GM12878 (cell line): ENCODE measurements around the gene C2. TPM values are rescaled to one million over a fixed set of nuclear protein-coding genes. Genes with fewer than 3 reads are reported as not detected.
A peak's percentile ranks its signal among the peaks of the same experiment; 100 is the strongest.
"Not testable (repeated sequence)": the region's sequence is repeated elsewhere in the genome, so short reads cannot be mapped to it uniquely, and the experiment has no call there.

Experiments used
- ATAC-seq: fragments of 200-7000 bp; cut with Tn5 transposase; 3 replicates; pipeline ENCODE4 v1.9.1; 2020; ENCODE audit warnings: mild to moderate bottlenecking, moderate library complexity
- BruUV-seq: library from RNA; stranded (reverse); fragments of 400-500 nt; replicated peaks from 2 replicates; lab custom pipeline; 2021; lab: Mats Ljungman, UMichigan
- CTCF ChIA-PET: fragments of 300-600 bp; sonication (Branson Sonifier 250); formaldehyde crosslinking; extraction: SDS; loops from one replicate; lab custom pipeline; 2021; ENCODE audit warnings: inconsistent platforms; lab: Yijun Ruan, JAX
- POLR2A ChIA-PET: fragments of 350-600 bp; formaldehyde crosslinking; extraction: SDS; loops from one replicate; lab custom pipeline; 2021; ENCODE audit warnings: inconsistent platforms; lab: Charles Lee
- RAD21 ChIA-PET: fragments of 300-600 bp; sonication (Branson Sonifier 250); formaldehyde crosslinking; loops from one replicate; lab custom pipeline; 2023; ENCODE audit warnings: antibody characterized with exemption; ENCODE audit not compliant: unreplicated experiment; lab: Charles Lee
- SMC1A ChIA-PET: fragments of 300-600 bp; sonication (Branson Sonifier 250); formaldehyde crosslinking; loops from one replicate; lab custom pipeline; 2023; ENCODE audit not compliant: unreplicated experiment, uncharacterized antibody; lab: Charles Lee
- DNase-seq: peaks from one replicate; pipeline ENCODE4 v3.0.0-alpha.2; 2011; ENCODE audit warnings: low read depth, low spot score
- FAIRE-seq: peaks from 3 replicates; lab custom pipeline; 2011; peaks lifted over from hg19 to GRCh38; lab: Jason Lieb, UNC
- H2AFZ ChIP-seq: 2 replicates; pipeline ENCODE4 v1.6.0; 2011; ENCODE audit warnings: low read depth, low read length, control low read depth; ENCODE audit not compliant: control insufficient read depth
- H3K27ac ChIP-seq: 2 replicates; pipeline ENCODE4 v1.5.1; 2011; ENCODE audit warnings: control low read depth; ENCODE audit not compliant: control insufficient read depth, insufficient read depth
- H3K27me3 ChIP-seq, 2 experiments: replicated peaks in 1 of 2; 2 replicates each; pipeline versions ENCODE4 v1.6.0 to v1.6.1; 2011; ENCODE audit warnings: low read length in 1 of 2; ENCODE audit not compliant: control insufficient read depth in 2 of 2, insufficient read depth in 2 of 2
- H3K36me3 ChIP-seq, 2 experiments: 2 replicates each; pipeline ENCODE4 v1.5.1; 2011; ENCODE audit warnings: low read length in 1 of 2; ENCODE audit not compliant: control insufficient read depth in 2 of 2, insufficient read depth in 2 of 2
- H3K4me1 ChIP-seq: 2 replicates; pipeline ENCODE4 v1.6.1; 2011; ENCODE audit warnings: mild to moderate bottlenecking, low read length, moderate library complexity, mixed read lengths; ENCODE audit not compliant: control insufficient read depth, insufficient read depth
- H3K4me2 ChIP-seq: 2 replicates; pipeline ENCODE4 v1.6.0; 2011; ENCODE audit warnings: control low read depth; ENCODE audit not compliant: control insufficient read depth, insufficient read depth
- H3K4me3 ChIP-seq: fragments of 200-600 bp; sonication (generic); 2 replicates; pipeline ENCODE4 v1.5.1; 2016
- H3K79me2 ChIP-seq: 2 replicates; pipeline ENCODE4 v1.6.0; 2011; ENCODE audit warnings: low read length; ENCODE audit not compliant: control insufficient read depth, insufficient read depth
- H3K9ac ChIP-seq: 2 replicates; pipeline ENCODE4 v1.8.0; 2011; ENCODE audit warnings: low read length, control low read depth, mixed read lengths; ENCODE audit not compliant: control insufficient read depth, insufficient read depth
- H3K9me3 ChIP-seq: replicated peaks from 3 replicates; pipeline ENCODE4 v1.5.1; 2011; ENCODE audit warnings: mild to moderate bottlenecking, low read length; ENCODE audit not compliant: control insufficient read depth, insufficient read depth
- H4K20me1 ChIP-seq: 2 replicates; pipeline ENCODE4 v1.6.0; 2011; ENCODE audit not compliant: control insufficient read depth, insufficient read depth
- WGBS: methylation state at CpG from one replicate; pipeline ENCODE4 v1.1.6; 2016; ENCODE audit warnings: low lambda C conversion rate; ENCODE audit not compliant: insufficient replicate concordance, insufficient coverage; ENCODE audit errors: missing lambda C conversion rate; 5-methylcytosine and 5-hydroxymethylcytosine counted together
- in situ Hi-C: fragments of 300-500 bp; cut with MboI; formaldehyde crosslinking; loops from 9 replicates; pipeline ENCODE4 v1.14.3; 2018; ENCODE audit warnings: mixed read lengths
- intact Hi-C: fragments of 100-400 bp; cut with micrococcal nuclease; formaldehyde crosslinking; loops from one replicate; pipeline ENCODE4 v1.14.2; 2022; ENCODE audit not compliant: unreplicated experiment
- polyA plus RNA-seq, 11 experiments: library from polyadenylated mRNA; depleted of rRNA in 4 of 11; unstranded in 6 of 11; stranded (reverse) in 5 of 11; fragments of >200 nt; fragmentation: Nextera tagmentation in 4 of 11; fragmentation: Illumina TruSeq in 1 of 11; extraction: Ambion mirVana in 4 of 11; extraction: Trizol in 1 of 11; gene quantifications; 1 replicate in 1 of 11; 2 replicates in 10 of 11; pipeline versions ENCODE4 v1.2.1 to v1.2.3, GENCODE V29; 2011 to 2016; ENCODE audit warnings: inconsistent platforms in 2 of 11, missing spikeins in 2 of 11, low read depth in 1 of 11
- total RNA-seq, 4 experiments: library from RNA; depleted of rRNA in 3 of 4; stranded (reverse); fragments of >200 nt in 3 of 4; fragmentation: Illumina TruSeq in 1 of 4; extraction: Trizol in 1 of 4; gene quantifications; 2 replicates each; pipeline versions ENCODE4 v1.2.1 to v1.2.3, GENCODE V29; 2013 to 2021

C2 gene
- total and polyA plus RNA-seq, 10 of the 15 experiments (the other 5 are each of a cell fraction or from before 2014, with no cell fraction given): 0.06 to 0.97 (median 0.21) TPM; not detected in 5

- H3K27me3 ChIP-seq, SMC1A ChIA-PET, H3K4me2 ChIP-seq, RAD21 ChIA-PET, BruUV-seq, H3K27ac ChIP-seq, H3K36me3 ChIP-seq, H3K9ac ChIP-seq, in situ Hi-C loops, H4K20me1 ChIP-seq, H3K9me3 ChIP-seq, ATAC-seq, CTCF ChIA-PET, POLR2A ChIA-PET, H3K4me1 ChIP-seq, H2AFZ ChIP-seq, intact Hi-C loops, H3K79me2 ChIP-seq, H3K4me3 ChIP-seq, DNase-seq: not testable (repeated sequence)
- WGBS: no CpG with 5 or more reads among the region's 5 CpGs
- peak; percentile 68 for FAIRE-seq
Measured at GRCh38 chr6:31980998-31981397, 53.5 kb downstream of the C2 start.

GRCh38 chr6:31981744-31982143 is 54.2 kb downstream of the C2 start, which contains the start of gene C4A:
C4A (plus strand) TSS chr6:31982057; CDS start chr6:31982108, 51 bp downstream.
- ATAC-seq, BruUV-seq, H3K27ac ChIP-seq, H3K36me3 ChIP-seq, in situ Hi-C loops, H2AFZ ChIP-seq, H3K9ac ChIP-seq, intact Hi-C loops, H3K9me3 ChIP-seq, DNase-seq, CTCF ChIA-PET, H3K4me2 ChIP-seq, SMC1A ChIA-PET, H4K20me1 ChIP-seq, H3K4me1 ChIP-seq, POLR2A ChIA-PET, FAIRE-seq, H3K79me2 ChIP-seq, H3K27me3 ChIP-seq, RAD21 ChIA-PET, H3K4me3 ChIP-seq: not testable (repeated sequence)
- no CpG with 5 or more reads among the region's 7 CpGs for WGBS

GRCh38 chr6:31989363-31989762 is 61.8 kb downstream of the C2 start:
- WGBS: no CpG with 5 or more reads among the region's 10 CpGs
- in situ Hi-C loops, H3K4me1 ChIP-seq, H3K9me3 ChIP-seq, H3K4me3 ChIP-seq, RAD21 ChIA-PET, H2AFZ ChIP-seq, SMC1A ChIA-PET, H4K20me1 ChIP-seq, H3K4me2 ChIP-seq, H3K36me3 ChIP-seq, H3K27me3 ChIP-seq, FAIRE-seq, H3K27ac ChIP-seq, intact Hi-C loops, POLR2A ChIA-PET, H3K79me2 ChIP-seq, H3K9ac ChIP-seq, DNase-seq, CTCF ChIA-PET, ATAC-seq, BruUV-seq: not testable (repeated sequence)

- FAIRE-seq, H4K20me1 ChIP-seq, H3K4me1 ChIP-seq, H3K9ac ChIP-seq, H3K36me3 ChIP-seq, H3K27me3 ChIP-seq, H3K4me3 ChIP-seq, CTCF ChIA-PET, H3K27ac ChIP-seq, in situ Hi-C loops, intact Hi-C loops, H3K4me2 ChIP-seq, RAD21 ChIA-PET, DNase-seq, H3K9me3 ChIP-seq, SMC1A ChIA-PET, H3K79me2 ChIP-seq, ATAC-seq, POLR2A ChIA-PET, BruUV-seq, H2AFZ ChIP-seq: not testable (repeated sequence)
- WGBS: 50% methylated on average over 2 of the region's 14 CpGs
Measured at GRCh38 chr6:31994421-31994820, 66.9 kb downstream of the C2 start.
